ENCODE results near the gene ZSCAN31. TPM values are rescaled to one million over a fixed set of nuclear protein-coding genes. Genes with fewer than 3 reads are reported as not detected.

ZSCAN31 gene
- total and polyA plus RNA-seq, 2 donors (not counting 3 experiments of a cell fraction or from before 2014, with no cell fraction given) = 12.9 to 23.0 TPM

- dilution Hi-C loops (cut with MboI; ENCODE audit: extremely low pct_ligation_motif_present, low sequenced_read_pairs) (no loop called here), intact Hi-C loops (cut with micrococcal nuclease) (no loop called here)
- ChIA-PET CTCF (interaction anchor here (1.2 kb wide), 1 partner anchor 16 kb away, joined by 5 read pairs; no protein-coding TSS in a partner anchor), POLR2A (no interaction called here)
- Histone ChIP-seq H3K27me3 (ENCODE audit: control insufficient read depth in 2 of 2, insufficient read depth in 2 of 2, low read length in 2 of 2) (no peaks in the 10 kb centered on the region), H3K79me2 (ENCODE audit: control insufficient read depth, insufficient read depth, low read length) (no peaks in the 10 kb centered on the region), H4K20me1 (replicated peaks; ENCODE audit: control insufficient read depth, extremely low read depth, insufficient read depth, low read length) (no peaks in the 10 kb centered on the region), H3K9me1 (replicated peaks; ENCODE audit: control insufficient read depth, extremely low read depth, insufficient read depth, low read length) (no peaks in the 10 kb centered on the region), H3K9ac (replicated peaks; ENCODE audit: extremely low read depth, insufficient read depth, low read length) (no peak overlapping the region), H3K4me2 (ENCODE audit: insufficient read depth, low read length) (no peak overlapping the region), H3K9me3 (replicated peaks; ENCODE audit: control insufficient read depth, insufficient read depth, low read length) (no peaks in the 10 kb centered on the region), H3K4me1 (ENCODE audit: control insufficient read depth, extremely low read depth, insufficient read depth, low read length) (peaks cover 11% of the 10 kb centered on the region), H3K36me3 (ENCODE audit: control insufficient read depth in 2 of 2, extremely low read depth in 1 of 2, insufficient read depth in 2 of 2, low read length in 2 of 2) (no peaks in the 10 kb centered on the region), H2AFZ (ENCODE audit: low read depth, low read length) (no peak overlapping the region), H3K27ac (ENCODE audit: insufficient read depth, low read depth, low read length) (no peak overlapping the region), H3K4me3 (replicated peaks in 1 of 3; ENCODE audit: insufficient read depth in 1 of 3, low read depth in 1 of 3, low read length in 3 of 3) (no peak overlapping the region)
- no peak for DNase-seq (ENCODE audit: low read depth, low spot score)
- BruUV-seq (replicated peaks) = no TSS peak
- FAIRE-seq = no peak
- TF ChIP-seq MYC (IDR thresholded peaks at IDR 0.05; ENCODE audit: low read depth, low read length) (no peak), MAX (IDR thresholded peaks at IDR 0.05; ENCODE audit: insufficient read depth, insufficient read length) (no peak), POLR2A (IDR thresholded peaks at IDR 0.05; ENCODE audit: low read depth, low read length) (no peak), EZH2 (IDR thresholded peaks at IDR 0.05; ENCODE audit: borderline replicate concordance, low read depth, low read length, severe bottlenecking) (no peak), JUN (IDR thresholded peaks at IDR 0.05; ENCODE audit: borderline replicate concordance, insufficient read depth, insufficient read length, low read depth) (no peak), CTCF (IDR thresholded peaks at IDR 0.05; ENCODE audit: extremely low read depth in 1 of 2, insufficient read depth in 1 of 2, low read depth in 1 of 2, low read length in 2 of 2) (no peak), GATA2 (IDR thresholded peaks at IDR 0.05; ENCODE audit: insufficient read depth, insufficient read length, low read depth, low read length) (no peak)
Observed at GRCh38 chr6:28340310-28341095, 4.6 kb upstream of the ZSCAN31 start.
